Fibroblast of upper back skin (primary cell): ENCODE data around the gene DOK6.
A peak's percentile ranks its signal among the peaks of the same experiment; 100 is the strongest.

ENCODE experiments used
- DNase-seq: peaks from one replicate; pipeline ENCODE4 v3.0.0-alpha.2; 2013

DOK6 gene

GRCh38 chr18:69557282-69557681, 156.6 kb downstream of the DOK6 start:
- DNase-seq: no peak

GRCh38 chr18:69558052-69558451, 157.4 kb downstream of the DOK6 start:
- no peak for DNase-seq

- DNase-seq: no peak
Observed at GRCh38 chr18:69559604-69560003, 158.9 kb downstream of the DOK6 start.

- no peak for DNase-seq
Observed at GRCh38 chr18:69564602-69565001, 163.9 kb downstream of the DOK6 start.

- DNase-seq: no peak
Observed at GRCh38 chr18:69567813-69568488, 167.3 kb downstream of the DOK6 start.

- DNase-seq: no peak
Observed at GRCh38 chr18:69569133-69569532, 168.4 kb downstream of the DOK6 start.

- DNase-seq: peak; percentile 31
Observed at GRCh38 chr18:69574401-69574800, 173.7 kb downstream of the DOK6 start.

GRCh38 chr18:69580107-69580506, 179.4 kb downstream of the DOK6 start:
- peak; percentile 5 for DNase-seq

GRCh38 chr18:69584429-69584828, 183.7 kb downstream of the DOK6 start:
- DNase-seq: no peak

- no peak for DNase-seq
Observed at GRCh38 chr18:69585696-69586095, 185.0 kb downstream of the DOK6 start.

GRCh38 chr18:69586537-69586936, 185.8 kb downstream of the DOK6 start:
- no peak for DNase-seq

- DNase-seq: peak; percentile 12
Observed at GRCh38 chr18:69588301-69588700, 187.6 kb downstream of the DOK6 start.

- DNase-seq: peak; percentile 32
Observed at GRCh38 chr18:69590150-69590549, 189.5 kb downstream of the DOK6 start.

- no peak for DNase-seq
Observed at GRCh38 chr18:69596345-69596744, 195.7 kb downstream of the DOK6 start.

GRCh38 chr18:69597561-69597960, 196.9 kb downstream of the DOK6 start:
- no peak for DNase-seq

GRCh38 chr18:69599377-69599776, 198.7 kb downstream of the DOK6 start:
- no peak for DNase-seq

- no peak for DNase-seq
Observed at GRCh38 chr18:69612242-69612641, 211.6 kb downstream of the DOK6 start.

- no peak for DNase-seq
Observed at GRCh38 chr18:69616114-69616513, 215.4 kb downstream of the DOK6 start.

- no peak for DNase-seq
Observed at GRCh38 chr18:69617408-69617807, 216.7 kb downstream of the DOK6 start.

GRCh38 chr18:69617888-69618287, 217.2 kb downstream of the DOK6 start:
- DNase-seq: peak; percentile 84

GRCh38 chr18:69622184-69622583, 221.5 kb downstream of the DOK6 start:
- no peak for DNase-seq

GRCh38 chr18:69622961-69623360, 222.3 kb downstream of the DOK6 start:
- no peak for DNase-seq

GRCh38 chr18:69626171-69626570, 225.5 kb downstream of the DOK6 start:
- DNase-seq: no peak

GRCh38 chr18:69626643-69627242, 226.1 kb downstream of the DOK6 start:
- DNase-seq: no peak

- no peak for DNase-seq
Observed at GRCh38 chr18:69628774-69629359, 228.2 kb downstream of the DOK6 start.
